ENCODE results near the gene FUT2.
A peak's percentile ranks its signal among the peaks of the same experiment; 100 is the strongest.

Gene FUT2

DNA sequence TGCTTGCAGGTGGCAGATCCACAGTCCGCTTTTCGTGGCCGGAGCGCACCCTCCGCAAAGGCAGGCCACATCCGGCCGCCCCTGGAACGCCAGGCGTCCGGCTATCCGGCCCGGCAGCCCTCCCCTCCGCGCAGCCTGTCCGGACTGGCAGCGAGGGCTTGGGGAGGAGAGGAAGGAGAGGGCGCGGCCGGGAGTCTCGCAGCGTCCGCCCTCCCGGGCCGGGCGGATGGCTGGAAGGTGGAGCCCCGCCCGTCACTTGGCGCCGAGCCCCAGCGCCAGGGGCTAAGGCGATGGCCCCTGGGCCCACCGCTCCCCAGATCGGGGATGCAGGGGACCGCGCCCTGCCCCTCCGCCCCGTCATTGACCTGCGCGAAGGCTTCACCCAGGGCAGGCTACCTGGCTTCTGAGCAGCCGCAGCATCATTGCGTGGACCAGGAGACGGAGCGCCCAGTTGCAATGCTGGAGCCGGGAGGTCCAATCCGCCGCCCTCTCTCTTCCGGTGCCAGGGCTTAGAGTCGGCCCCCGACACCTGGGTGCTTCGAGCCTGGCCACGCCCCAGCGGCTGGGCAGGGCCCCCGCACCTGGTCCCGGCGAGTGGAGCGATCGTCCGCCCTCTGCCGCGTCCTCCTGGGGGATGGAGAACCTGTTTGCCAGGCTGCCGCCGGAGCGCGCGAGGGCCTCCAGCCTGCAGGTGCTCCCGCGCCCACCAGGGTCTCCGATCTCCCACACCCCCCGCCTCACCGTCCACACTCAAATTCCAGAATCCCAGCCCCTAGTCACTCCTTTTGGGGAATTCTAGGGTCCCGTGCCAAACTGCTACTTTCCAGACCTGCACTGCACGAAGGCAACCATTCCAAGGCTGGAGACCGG lies 57.0 kb downstream of the FUT2 start, which contains the start of gene FUT1:
TSS of gene FUT1 (minus strand) at position 146 of the 870 bp plus-strand sequence. CDS start 1,360 bp downstream, outside the sequence.
- DNase-seq, result peak; percentile 21

DNA sequence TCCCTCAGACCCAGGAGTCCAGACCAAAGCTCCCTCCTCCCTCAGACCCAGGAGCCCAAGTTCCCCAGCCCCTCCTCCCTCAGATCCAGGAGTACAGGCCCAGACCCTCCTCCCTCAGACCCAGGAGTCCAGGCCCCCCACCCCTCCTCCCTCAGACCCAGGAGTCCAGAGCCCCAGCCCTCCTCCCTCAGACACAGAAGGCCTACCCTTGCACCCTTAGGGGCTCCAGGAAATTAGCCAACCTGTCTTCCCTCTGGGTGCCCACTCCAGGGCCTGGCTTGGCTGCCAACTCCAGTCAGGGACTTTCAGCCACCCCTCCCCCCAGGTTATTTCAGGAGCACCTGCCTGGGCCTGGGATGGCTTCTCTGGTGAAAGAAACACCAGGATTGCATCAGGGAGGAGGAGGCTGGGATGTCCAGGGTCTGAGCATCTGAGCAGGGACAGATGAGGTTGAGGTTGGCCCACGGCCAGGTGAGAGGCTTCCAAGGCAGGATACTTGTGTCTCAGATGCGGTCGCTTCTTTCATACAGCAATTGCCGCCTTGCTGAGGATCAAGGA lies 59.4 kb downstream of the FUT2 start, which contains the start of gene FGF21:
TSS of gene FGF21 (plus strand) at position 441 of the 558 bp plus-strand sequence. CDS start 713 bp downstream, outside the sequence.
- DNase-seq, result no peak
